Effector CD8-positive, alpha-beta T cell (primary cell): ENCODE measurements around the gene EIF3L.
A peak's percentile ranks its signal among the peaks of the same experiment; 100 is the strongest.

Experiments used
- DNase-seq: peaks from one replicate; lab custom pipeline; 2025; lab: John Stamatoyannopoulos, UW

The EIF3L gene

GRCh38 chr22:37926771-37927636, 77.8 kb downstream of the EIF3L start:
- no peak for DNase-seq

- no peak for DNase-seq
Observed at GRCh38 chr22:37927637-37927936, 78.4 kb downstream of the EIF3L start.

DNA sequence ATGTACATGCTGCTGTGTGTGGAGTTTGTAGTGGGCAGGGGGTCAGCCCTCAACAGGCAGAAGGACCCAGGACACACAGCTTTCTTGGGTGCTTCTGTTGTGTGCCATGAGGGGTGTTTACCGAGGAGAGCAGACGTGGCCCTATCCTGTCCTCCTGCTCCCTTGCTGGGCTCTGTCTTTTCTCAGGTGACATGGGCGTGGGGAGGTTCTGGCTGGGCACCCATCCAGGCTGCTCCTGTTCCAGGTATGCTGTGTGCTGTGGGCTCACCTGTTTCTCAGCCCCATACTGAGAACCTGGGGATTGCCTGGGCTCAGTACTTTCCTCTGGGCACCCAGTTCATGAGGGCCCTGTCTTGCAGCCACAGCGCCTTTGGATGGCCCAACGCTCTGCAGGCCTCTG, 80.2 kb downstream of the EIF3L start:
- no peak for DNase-seq

- no peak for DNase-seq
Observed at GRCh38 chr22:37930270-37930951, 81.2 kb downstream of the EIF3L start.

DNA sequence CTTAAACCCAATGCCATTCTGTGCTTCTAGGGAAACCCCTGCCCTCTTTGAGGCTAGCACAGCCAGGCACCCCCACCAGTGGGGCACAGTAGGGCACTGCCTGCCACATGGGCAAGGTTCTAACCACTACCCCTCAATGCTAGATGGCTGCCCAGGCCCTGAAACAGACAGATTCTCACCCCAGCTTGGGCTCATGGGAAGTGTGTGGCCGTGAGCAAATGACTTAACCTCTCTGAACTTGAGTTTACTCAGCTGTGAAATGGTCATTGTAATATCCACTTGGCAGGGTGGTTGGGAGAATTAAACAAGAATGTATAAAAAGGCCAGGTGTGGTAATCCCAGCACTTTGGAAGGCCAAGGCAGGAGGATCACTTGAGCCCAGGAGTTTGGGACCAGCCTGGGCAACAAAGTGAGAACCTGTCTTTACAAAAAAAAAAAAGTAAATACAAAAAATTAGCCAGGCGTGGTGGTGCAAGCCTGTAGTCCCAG, 81.8 kb downstream of the EIF3L start:
- DNase-seq = no peak

- no peak for DNase-seq
Observed at GRCh38 chr22:37931893-37932389, 82.7 kb downstream of the EIF3L start.

- DNase-seq = no peak
Observed at GRCh38 chr22:37932401-37932800, 83.2 kb downstream of the EIF3L start.

DNA sequence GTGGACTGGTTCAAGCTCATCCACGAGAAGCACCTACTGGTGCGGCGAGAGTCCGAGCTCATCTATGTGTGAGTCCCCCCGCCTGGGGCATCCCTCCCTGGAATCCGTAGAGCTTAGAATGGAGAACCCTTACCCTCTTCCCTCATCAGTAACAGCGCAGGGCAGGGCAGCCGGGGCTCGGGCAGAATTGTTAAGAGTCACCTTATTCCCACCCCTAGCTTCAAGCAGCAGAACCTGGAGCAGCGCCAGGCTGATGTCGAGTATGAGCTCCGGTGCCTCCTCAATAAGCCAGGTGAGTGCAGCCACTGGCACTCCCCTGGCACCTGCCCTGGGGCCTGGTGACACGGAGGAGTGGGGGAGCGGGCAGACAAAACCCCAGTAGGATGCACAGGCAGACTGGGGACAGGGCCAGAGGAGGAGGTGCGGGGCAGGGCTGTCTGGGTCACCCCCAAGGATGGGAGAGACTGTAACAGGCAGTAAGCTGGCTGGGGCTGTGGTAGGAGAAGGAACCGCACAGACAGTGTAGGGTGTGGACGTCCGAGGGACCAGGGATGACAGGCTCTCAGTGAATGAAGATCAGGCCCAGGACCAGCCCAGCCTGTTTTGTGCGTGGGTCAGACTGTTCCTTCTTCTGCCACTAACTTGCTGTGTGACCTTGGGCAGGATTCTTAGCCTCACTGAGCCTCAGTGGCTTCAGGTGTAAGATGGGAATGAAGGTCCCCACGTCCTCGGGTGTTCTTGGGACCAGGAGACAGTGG, 83.8 kb downstream of the EIF3L start:
- no peak for DNase-seq

DNA sequence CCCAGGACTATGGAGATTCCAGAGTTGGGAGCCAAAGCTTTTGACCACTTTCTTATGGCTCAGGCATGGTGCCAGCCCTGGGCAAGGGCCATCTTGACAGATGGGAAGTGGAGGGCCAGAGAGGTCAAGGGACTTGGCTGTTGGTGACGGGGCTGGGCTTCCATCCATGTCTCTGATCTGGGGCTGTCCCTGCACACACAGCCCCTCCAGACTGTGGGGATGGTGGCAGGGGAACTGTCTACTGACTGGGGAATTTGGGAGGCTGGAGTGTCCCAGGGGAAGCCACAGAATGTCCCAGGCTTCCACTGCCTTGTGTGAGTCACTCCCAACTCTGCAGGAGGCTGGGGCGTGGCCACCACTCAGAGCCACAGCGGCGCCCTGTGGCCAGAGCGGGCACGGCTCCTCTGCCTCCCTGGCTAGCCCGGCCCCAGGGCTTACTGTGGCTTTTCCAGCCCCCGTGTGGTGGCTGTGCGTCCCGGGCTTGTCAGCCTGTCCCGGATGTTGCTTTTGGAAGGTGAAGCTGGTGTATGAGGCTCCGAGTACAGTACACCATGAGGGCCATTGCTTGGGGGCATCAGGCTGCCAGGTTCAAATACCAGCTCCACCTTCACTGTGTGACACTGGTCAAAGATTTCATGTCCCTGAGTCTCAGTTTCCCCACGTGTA, 84.6 kb downstream of the EIF3L start:
- DNase-seq = peak; percentile 61
